ENCODE results near the gene MOSPD3.

GRCh38 chr7:100613412-100614175 is 1.3 kb downstream of the MOSPD3 start:
- TF ChIP-seq CTCF (IDR thresholded peaks at IDR 0.05), result no peak
- TF ChIP-seq EP300 (IDR thresholded peaks at IDR 0.05), result no peak
- TF ChIP-seq POLR2A (IDR thresholded peaks at IDR 0.05), result no peak
- no peak for TF ChIP-seq POLR2AphosphoS5 (IDR thresholded peaks at IDR 0.05)

Measured in gastroesophageal sphincter (tissue), 3 donors.